Mucosa of stomach (tissue), 1 donor: ENCODE measurements around the gene SEMA3G.

Experiments used
- H3K27me3 ChIP-seq: one replicate; pipeline ENCODE4 v1.7.0; 2013; ENCODE audit warnings: mild to moderate bottlenecking, low read length; ENCODE audit not compliant: control insufficient read depth, insufficient read depth
- H3K36me3 ChIP-seq: one replicate; pipeline ENCODE4 v1.7.0; 2013; ENCODE audit warnings: low read length; ENCODE audit not compliant: control insufficient read depth, insufficient read depth
- H3K4me1 ChIP-seq: one replicate; pipeline ENCODE4 v1.7.0; 2013; ENCODE audit warnings: mild to moderate bottlenecking, low read length; ENCODE audit not compliant: control insufficient read depth, insufficient read depth
- H3K4me3 ChIP-seq: one replicate; pipeline ENCODE4 v1.7.0; 2013; ENCODE audit warnings: low read length
- H3K9ac ChIP-seq: one replicate; pipeline ENCODE4 v1.7.0; 2013; ENCODE audit warnings: mild to moderate bottlenecking, low read length, moderate library complexity
- H3K9me3 ChIP-seq: one replicate; pipeline ENCODE4 v1.7.0; 2013; ENCODE audit warnings: mild to moderate bottlenecking, low read length, moderate library complexity; ENCODE audit not compliant: control insufficient read depth
- donor health status: Pancreatic carcinoma.

SEMA3G gene

DNA sequence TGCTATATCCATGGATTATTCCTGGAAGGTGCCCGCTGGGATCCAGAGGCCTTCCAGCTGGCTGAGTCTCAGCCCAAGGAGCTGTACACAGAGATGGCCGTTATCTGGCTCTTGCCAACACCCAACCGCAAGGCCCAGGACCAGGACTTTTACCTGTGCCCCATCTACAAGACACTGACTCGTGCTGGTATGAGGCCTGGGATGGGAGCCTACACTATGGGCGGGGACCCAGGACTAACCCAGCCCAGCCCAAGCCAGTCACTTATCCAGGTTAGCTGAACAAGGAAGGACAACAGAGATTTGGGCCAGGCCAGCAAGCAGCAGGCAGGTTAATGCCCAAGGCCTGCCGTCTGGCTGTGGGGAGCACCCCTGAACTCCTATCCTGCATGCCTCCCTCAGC is 45.3 kb downstream of the SEMA3G start:
- H3K4me3 ChIP-seq = no peak overlapping the region
- peaks cover 26% of the 10 kb centered on the region for H3K36me3 ChIP-seq
- peaks cover 23% of the 10 kb centered on the region for H3K4me1 ChIP-seq
- no peaks in the 10 kb centered on the region for H3K9me3 ChIP-seq
- no peaks in the 10 kb centered on the region for H3K27me3 ChIP-seq
- no peak overlapping the region for H3K9ac ChIP-seq

DNA sequence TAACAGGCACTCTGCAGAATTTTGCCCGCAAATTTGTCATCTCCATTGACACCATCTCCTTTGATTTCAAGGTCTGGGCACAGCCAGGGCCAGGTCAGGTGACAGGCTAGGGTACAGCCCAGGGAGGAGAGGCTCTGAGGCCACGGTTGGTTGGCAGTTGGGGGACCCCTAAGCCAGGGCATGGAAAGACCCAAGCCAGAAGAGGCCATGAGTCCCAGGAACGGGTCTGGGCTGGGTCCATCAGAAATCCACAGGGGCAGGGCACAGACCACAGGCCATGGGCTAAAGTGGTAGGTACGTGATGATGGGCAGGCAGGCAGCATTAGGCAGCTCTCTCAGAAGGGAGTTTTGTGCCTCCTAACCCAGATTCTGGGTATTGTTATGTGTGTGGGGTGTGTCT is 45.8 kb downstream of the SEMA3G start:
- no peak overlapping the region for H3K4me3 ChIP-seq
- H3K36me3 ChIP-seq = peaks cover 22% of the 10 kb centered on the region
- peaks cover 23% of the 10 kb centered on the region for H3K4me1 ChIP-seq
- H3K9ac ChIP-seq = no peak overlapping the region
- no peaks in the 10 kb centered on the region for H3K27me3 ChIP-seq
- H3K9me3 ChIP-seq = no peaks in the 10 kb centered on the region

DNA sequence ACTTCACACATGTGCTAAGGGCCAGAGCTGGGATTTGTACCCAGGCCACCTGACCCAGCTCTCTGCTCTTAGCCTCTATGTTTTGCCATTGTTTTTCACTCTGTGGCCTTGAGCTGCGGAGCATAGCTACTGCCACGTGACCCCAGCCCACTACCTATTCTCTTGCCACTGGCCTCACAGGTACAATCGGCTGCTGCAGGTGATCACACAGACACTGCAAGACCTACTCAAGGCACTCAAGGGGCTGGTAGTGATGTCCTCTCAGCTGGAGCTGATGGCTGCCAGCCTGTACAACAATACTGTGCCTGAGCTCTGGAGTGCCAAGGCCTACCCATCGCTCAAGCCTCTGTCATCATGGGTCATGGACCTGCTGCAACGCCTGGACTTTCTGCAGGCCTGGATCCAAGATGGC is 46.2 kb downstream of the SEMA3G start:
- H3K4me1 ChIP-seq = peaks cover 23% of the 10 kb centered on the region
- H3K4me3 ChIP-seq = no peak overlapping the region
- H3K27me3 ChIP-seq = no peaks in the 10 kb centered on the region
- H3K9me3 ChIP-seq = no peaks in the 10 kb centered on the region
- no peak overlapping the region for H3K9ac ChIP-seq
- H3K36me3 ChIP-seq = peaks cover 17% of the 10 kb centered on the region

DNA sequence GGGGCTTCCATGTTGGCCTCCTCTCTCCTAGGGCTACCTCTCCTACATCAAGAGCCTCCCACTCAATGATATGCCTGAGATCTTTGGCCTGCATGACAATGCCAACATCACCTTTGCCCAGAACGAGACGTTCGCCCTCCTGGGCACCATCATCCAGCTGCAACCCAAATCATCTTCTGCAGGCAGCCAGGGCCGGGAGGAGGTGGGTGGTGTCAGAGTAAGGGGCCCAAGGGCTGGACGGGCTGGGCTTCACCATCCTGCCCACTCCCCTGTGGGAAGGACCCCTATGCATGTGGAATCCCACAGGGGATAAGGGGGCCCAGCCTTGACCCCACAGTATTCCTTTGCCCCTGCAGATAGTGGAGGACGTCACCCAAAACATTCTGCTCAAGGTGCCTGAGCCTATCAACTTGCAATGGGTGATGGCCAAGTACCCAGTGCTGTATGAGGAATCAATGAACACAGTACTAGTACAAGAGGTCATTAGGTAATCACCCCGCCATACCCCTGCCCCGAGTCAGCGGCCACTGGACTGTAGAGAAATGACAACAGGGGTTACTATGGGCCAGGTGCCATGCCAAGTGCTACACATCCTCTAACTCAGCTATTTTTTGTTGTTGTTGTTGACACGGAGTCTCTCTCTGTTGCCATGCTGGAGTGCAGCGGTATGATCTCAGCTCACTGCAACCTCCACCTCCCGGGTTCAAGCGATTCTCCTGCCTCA is 47.1 kb downstream of the SEMA3G start:
- no peaks in the 10 kb centered on the region for H3K27me3 ChIP-seq
- no peak overlapping the region for H3K4me3 ChIP-seq
- no peaks in the 10 kb centered on the region for H3K9me3 ChIP-seq
- H3K36me3 ChIP-seq = peaks cover 16% of the 10 kb centered on the region
- H3K4me1 ChIP-seq = peaks cover 23% of the 10 kb centered on the region
- no peak overlapping the region for H3K9ac ChIP-seq

- Histone ChIP-seq H3K9ac (no peak overlapping the region), H3K9me3 (no peaks in the 10 kb centered on the region), H3K4me1 (peaks cover 23% of the 10 kb centered on the region), H3K27me3 (no peaks in the 10 kb centered on the region), H3K36me3 (peaks cover 13% of the 10 kb centered on the region), H3K4me3 (no peak overlapping the region)
Observed at GRCh38 chr3:52396907-52397591, 47.9 kb downstream of the SEMA3G start.

GRCh38 chr3:52396011-52396906 is 48.6 kb downstream of the SEMA3G start:
- Histone ChIP-seq H3K9me3 (no peaks in the 10 kb centered on the region), H3K4me1 (peaks cover 19% of the 10 kb centered on the region), H3K9ac (no peak overlapping the region), H3K36me3 (peaks cover 6% of the 10 kb centered on the region), H3K27me3 (no peaks in the 10 kb centered on the region), H3K4me3 (no peak overlapping the region)

DNA sequence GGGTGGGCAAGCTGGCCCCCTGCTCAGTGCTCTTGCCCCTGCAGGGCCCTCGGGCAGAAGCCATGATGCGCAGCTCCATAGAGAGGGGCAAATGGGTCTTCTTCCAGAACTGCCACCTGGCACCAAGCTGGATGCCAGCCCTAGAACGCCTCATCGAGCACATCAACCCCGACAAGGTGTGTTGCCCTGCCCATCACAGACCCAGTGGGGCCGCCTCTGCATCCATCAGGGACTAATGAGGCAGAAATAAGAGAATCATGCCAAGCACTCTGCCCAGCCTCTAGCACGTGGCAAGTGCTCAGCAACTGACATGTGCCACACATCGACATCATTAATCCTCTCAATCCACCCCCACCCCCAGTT is 49.4 kb downstream of the SEMA3G start:
- no peaks in the 10 kb centered on the region for H3K27me3 ChIP-seq
- no peak overlapping the region for H3K4me3 ChIP-seq
- peaks cover 6% of the 10 kb centered on the region for H3K36me3 ChIP-seq
- H3K9ac ChIP-seq = no peak overlapping the region
- H3K4me1 ChIP-seq = peaks cover 11% of the 10 kb centered on the region
- H3K9me3 ChIP-seq = no peaks in the 10 kb centered on the region

- H3K9me3 ChIP-seq = no peaks in the 10 kb centered on the region
- no peaks in the 10 kb centered on the region for H3K27me3 ChIP-seq
- peaks cover 6% of the 10 kb centered on the region for H3K4me1 ChIP-seq
- H3K36me3 ChIP-seq = peaks cover 6% of the 10 kb centered on the region
- no peak overlapping the region for H3K4me3 ChIP-seq
- no peak overlapping the region for H3K9ac ChIP-seq
Observed at GRCh38 chr3:52394751-52395502, 50.0 kb downstream of the SEMA3G start.

- no peak overlapping the region for H3K9ac ChIP-seq
- H3K9me3 ChIP-seq = no peaks in the 10 kb centered on the region
- H3K36me3 ChIP-seq = peaks cover 6% of the 10 kb centered on the region
Observed at GRCh38 chr3:52393959-52394670, 50.8 kb downstream of the SEMA3G start.

DNA sequence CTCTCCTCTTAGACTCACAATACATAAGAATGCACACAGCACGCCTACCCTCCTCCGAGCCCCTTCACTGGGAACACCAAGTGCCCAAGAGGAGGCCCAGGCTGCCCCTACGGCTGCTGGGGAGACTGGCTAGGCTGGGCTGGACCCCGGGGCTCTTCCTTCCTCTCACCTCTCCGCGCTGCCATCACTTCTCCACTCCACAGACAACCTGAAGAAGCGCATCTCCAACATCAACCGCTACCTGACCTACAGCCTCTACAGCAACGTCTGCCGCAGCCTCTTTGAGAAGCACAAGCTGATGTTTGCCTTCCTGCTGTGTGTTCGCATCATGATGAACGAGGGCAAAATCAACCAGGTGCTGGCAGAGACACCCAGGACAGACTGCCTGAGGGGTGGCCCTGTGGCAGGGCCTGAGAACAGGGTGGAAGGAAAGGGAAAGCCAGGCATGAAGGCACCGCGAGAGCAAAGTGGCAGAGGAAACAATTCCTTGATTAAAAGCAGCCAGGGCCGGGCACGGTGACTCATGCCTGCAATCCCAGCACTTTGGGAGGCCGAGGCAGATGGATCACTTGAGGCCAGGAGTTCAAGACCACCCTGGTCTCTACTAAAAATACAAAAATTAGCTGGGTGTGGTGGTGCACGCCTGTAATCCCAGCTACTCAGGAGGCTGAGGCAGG is 51.6 kb downstream of the SEMA3G start:
- H3K9ac ChIP-seq = no peak overlapping the region
- H3K4me3 ChIP-seq = no peak overlapping the region
- H3K36me3 ChIP-seq = peaks cover 6% of the 10 kb centered on the region
- H3K4me1 ChIP-seq = no peaks in the 10 kb centered on the region
- no peaks in the 10 kb centered on the region for H3K9me3 ChIP-seq
- no peaks in the 10 kb centered on the region for H3K27me3 ChIP-seq

More at GRCh38 chr3:52393959-52394670, 50.8 kb downstream of the SEMA3G start:
- Histone ChIP-seq H3K4me3 (no peak overlapping the region), H3K27me3 (no peaks in the 10 kb centered on the region), H3K4me1 (no peaks in the 10 kb centered on the region)
